Gastrocnemius medialis (tissue), 4 donors: ENCODE measurements around the gene VTCN1.

Experiments used
- POLR2A ChIP-seq, 2 donors: fragments of 450-650 bp; IDR thresholded peaks; one replicate each; pipeline ENCODE4 v1.6.1; 2017; ENCODE audit warnings: antibody characterized with exemption in 2 of 2, mild to moderate bottlenecking in 2 of 2, moderate library complexity in 2 of 2
- TF ChIP-seq, protein P1 (sequence below), 5 experiments: fragments of 450-650 bp in 3 of 5; fragments of 200-600 bp in 2 of 5; sonication (generic) in 2 of 5; IDR thresholded peaks in 4 of 5; conservative IDR thresholded peaks in 1 of 5; 1 replicate in 4 of 5; 2 replicates in 1 of 5; pipeline ENCODE4 v1.5.1; 2016 to 2019; ENCODE audit warnings: antibody characterized with exemption in 5 of 5, mild to moderate bottlenecking in 3 of 5, moderate library complexity in 3 of 5

DNA sequence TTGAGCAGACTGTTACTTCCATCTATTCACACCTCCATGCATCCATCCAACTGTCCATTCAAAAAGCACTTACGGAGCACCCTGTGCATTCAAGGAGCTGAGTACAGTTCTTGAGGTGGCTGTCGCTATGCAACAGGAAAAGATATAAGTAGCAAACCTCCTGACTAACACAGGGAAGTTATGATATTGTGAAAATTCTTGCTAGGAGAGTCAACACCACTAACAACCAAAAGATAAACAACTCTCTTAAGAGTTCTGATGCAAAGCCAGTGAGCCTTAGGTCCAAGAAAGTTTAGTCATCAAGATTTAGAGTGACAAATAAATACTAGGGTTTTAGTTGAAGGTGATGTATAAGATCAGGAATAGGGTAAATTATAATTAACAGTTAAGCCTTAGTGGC lies 44.7 kb downstream of the VTCN1 start:
- no peak for TF ChIP-seq POLR2A (IDR thresholded peaks at IDR 0.05)
- TF ChIP-seq, protein P1, sequence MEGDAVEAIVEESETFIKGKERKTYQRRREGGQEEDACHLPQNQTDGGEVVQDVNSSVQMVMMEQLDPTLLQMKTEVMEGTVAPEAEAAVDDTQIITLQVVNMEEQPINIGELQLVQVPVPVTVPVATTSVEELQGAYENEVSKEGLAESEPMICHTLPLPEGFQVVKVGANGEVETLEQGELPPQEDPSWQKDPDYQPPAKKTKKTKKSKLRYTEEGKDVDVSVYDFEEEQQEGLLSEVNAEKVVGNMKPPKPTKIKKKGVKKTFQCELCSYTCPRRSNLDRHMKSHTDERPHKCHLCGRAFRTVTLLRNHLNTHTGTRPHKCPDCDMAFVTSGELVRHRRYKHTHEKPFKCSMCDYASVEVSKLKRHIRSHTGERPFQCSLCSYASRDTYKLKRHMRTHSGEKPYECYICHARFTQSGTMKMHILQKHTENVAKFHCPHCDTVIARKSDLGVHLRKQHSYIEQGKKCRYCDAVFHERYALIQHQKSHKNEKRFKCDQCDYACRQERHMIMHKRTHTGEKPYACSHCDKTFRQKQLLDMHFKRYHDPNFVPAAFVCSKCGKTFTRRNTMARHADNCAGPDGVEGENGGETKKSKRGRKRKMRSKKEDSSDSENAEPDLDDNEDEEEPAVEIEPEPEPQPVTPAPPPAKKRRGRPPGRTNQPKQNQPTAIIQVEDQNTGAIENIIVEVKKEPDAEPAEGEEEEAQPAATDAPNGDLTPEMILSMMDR (IDR thresholded peaks at IDR 0.05 in 4 of 5, conservative IDR thresholded peaks at IDR 0.05 in 1 of 5): no peak
